Naive thymus-derived CD4-positive, alpha-beta T cell (primary cell): Measurements from ENCODE around the gene PPP1R26. TPM values are rescaled to one million over a fixed set of nuclear protein-coding genes. Genes with fewer than 3 reads are reported as not detected.

Experiments used
- ATAC-seq: fragments of 150-1000 bp; cut with Tn5 transposase; 2 replicates; pipeline ENCODE4 v1.10.0; 2021; ENCODE audit warnings: mild to moderate bottlenecking, moderate library complexity
- CTCF ChIA-PET: fragments of 350-600 bp; sonication (Branson Sonifier 250); formaldehyde crosslinking; loops from one replicate; lab custom pipeline; 2021; ENCODE audit warnings: antibody characterized with exemption; lab: Charles Lee
- POLR2A ChIA-PET: fragments of 350-600 bp; sonication (Branson Sonifier 250); formaldehyde crosslinking; loops from one replicate; lab custom pipeline; 2021; ENCODE audit warnings: antibody characterized with exemption, inconsistent platforms; lab: Charles Lee
- DNase-seq, 9 donors: peaks; one replicate each; pipeline versions ENCODE4 v3.0.0 to v3.0.0-alpha.2; 2020 to 2022; ENCODE audit warnings: mixed read lengths in 1 of 9
- H3K27ac ChIP-seq: one replicate; pipeline ENCODE4 v1.7.0; 2013; ENCODE audit warnings: mild to moderate bottlenecking, low read depth, low read length, moderate library complexity
- H3K27me3 ChIP-seq, 2 donors: one replicate each; pipeline ENCODE4 v1.7.0; 2013; ENCODE audit warnings: low read length in 2 of 2, mild to moderate bottlenecking in 2 of 2, moderate library complexity in 2 of 2; ENCODE audit not compliant: control insufficient read depth in 2 of 2, insufficient read depth in 2 of 2
- H3K36me3 ChIP-seq, 3 experiments: 1 replicate in 2 of 3; 2 replicates in 1 of 3; pipeline ENCODE4 v1.7.0; 2013; ENCODE audit warnings: low read length in 3 of 3, mild to moderate bottlenecking in 3 of 3, moderate library complexity in 1 of 3; ENCODE audit not compliant: insufficient read depth in 3 of 3, control insufficient read depth in 2 of 3
- H3K4me1 ChIP-seq, 2 donors: one replicate each; pipeline ENCODE4 v1.7.0; 2013; ENCODE audit warnings: low read length in 2 of 2, mild to moderate bottlenecking in 2 of 2, moderate library complexity in 1 of 2; ENCODE audit not compliant: control insufficient read depth in 2 of 2, insufficient read depth in 2 of 2
- H3K4me3 ChIP-seq: 2 replicates; pipeline ENCODE4 v1.7.0; 2013; ENCODE audit warnings: mild to moderate bottlenecking, low read length
- H3K9me3 ChIP-seq, 3 experiments: 1 replicate in 2 of 3; 2 replicates in 1 of 3; pipeline ENCODE4 v1.7.0; 2013; ENCODE audit warnings: low read length in 3 of 3; ENCODE audit not compliant: control insufficient read depth in 2 of 3
- H3K27ac Mint-ChIP-seq, 9 donors: one replicate each; pipeline ENCODE4 v1.8.0; 2020 to 2022; ENCODE audit warnings: mixed read lengths in 9 of 9, mild to moderate bottlenecking in 8 of 9, moderate library complexity in 5 of 9, inconsistent platforms in 2 of 9
- H3K27me3 Mint-ChIP-seq, 5 donors: one replicate each; pipeline ENCODE4 v1.8.0; 2021 to 2022; ENCODE audit warnings: mixed read lengths in 5 of 5, mild to moderate bottlenecking in 1 of 5
- H3K36me3 Mint-ChIP-seq, 5 donors: one replicate each; pipeline ENCODE4 v1.8.0; 2020 to 2022; ENCODE audit warnings: mixed read lengths in 5 of 5, mild to moderate bottlenecking in 3 of 5, inconsistent platforms in 1 of 5
- H3K4me1 Mint-ChIP-seq, 7 donors: one replicate each; pipeline ENCODE4 v1.8.0; 2020 to 2022; ENCODE audit warnings: mixed read lengths in 7 of 7, mild to moderate bottlenecking in 3 of 7, inconsistent platforms in 1 of 7
- H3K4me3 Mint-ChIP-seq, 10 donors: one replicate each; pipeline ENCODE4 v1.8.0; 2020 to 2022; ENCODE audit warnings: mild to moderate bottlenecking in 10 of 10, mixed read lengths in 10 of 10, moderate library complexity in 6 of 10, inconsistent platforms in 2 of 10
- H3K9me3 Mint-ChIP-seq, 11 donors: one replicate each; pipeline ENCODE4 v1.8.0; 2020 to 2022; ENCODE audit warnings: mixed read lengths in 11 of 11, mild to moderate bottlenecking in 4 of 11, inconsistent platforms in 1 of 11, moderate library complexity in 1 of 11
- intact Hi-C, 2 donors: fragments of 100-400 bp; cut with micrococcal nuclease; formaldehyde crosslinking; loops; one replicate each; pipeline ENCODE4 v1.15.1; 2023
- polyA plus RNA-seq, 2 donors: library from polyadenylated mRNA; unstranded; fragments of 300-500 nt; fragmentation: Illumina TruSeq; gene quantifications; one replicate each; pipeline ENCODE4 v1.2.3, GENCODE V29; 2021
- total RNA-seq, 6 experiments: library from RNA in 5 of 6; stranded (reverse) in 5 of 6; gene quantifications; 1 replicate in 5 of 6; 2 replicates in 1 of 6; pipeline ENCODE4 v1.2.3 and lab custom pipeline; 2021 to 2026

The PPP1R26 gene
- total and polyA plus RNA-seq, 7 experiments from 2014 or later, result 0.05 to 5.6 (median 0.19) TPM; not detected in 2

DNA sequence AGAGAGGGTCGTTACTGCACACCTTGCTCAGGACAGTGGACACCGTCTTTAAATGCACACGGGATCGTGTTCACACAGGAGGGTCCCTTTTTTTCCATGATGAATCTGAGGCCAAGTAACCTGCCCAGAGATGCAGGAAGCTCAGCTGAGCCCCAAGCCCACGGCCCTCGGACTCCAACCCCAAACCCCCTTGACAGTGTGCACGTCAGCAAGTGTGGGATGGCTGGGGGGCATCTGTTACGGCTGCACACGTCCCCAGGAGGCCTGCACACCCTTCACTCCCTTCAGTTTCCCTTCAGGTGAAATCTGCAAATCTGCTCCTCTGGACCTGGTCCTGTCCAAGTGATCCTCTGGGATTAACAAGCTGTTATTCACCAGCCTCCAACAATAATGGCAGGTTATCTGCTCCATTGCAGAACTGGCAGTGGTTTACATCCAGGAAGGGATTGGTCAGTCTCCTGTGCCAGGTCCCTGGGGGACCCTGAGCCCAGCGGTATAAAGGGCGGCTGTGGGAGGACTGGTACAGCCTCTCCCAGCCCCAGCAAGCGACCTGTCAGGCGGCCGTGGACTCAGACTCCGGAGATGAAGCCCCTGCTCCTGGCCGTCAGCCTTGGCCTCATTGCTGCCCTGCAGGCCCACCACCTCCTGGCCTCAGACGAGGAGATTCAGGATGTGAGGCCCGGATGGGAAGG, 41.5 kb downstream of the PPP1R26 start, which contains the start of gene LCN1:
Gene LCN1, plus strand, starts transcription at position 525 of the 692 bp plus-strand sequence. Its CDS starts 58 bp downstream, at position 583.
- Histone ChIP-seq H3K27ac (no peak within 1 kb of the TSS), H3K36me3 (no peaks in the 10 kb centered on the region), H3K4me1 (no peaks in the 10 kb centered on the region), H3K4me3 (no peak within 1 kb of the TSS), H3K9me3 (no peaks in the 10 kb centered on the region), H3K27me3 (no peaks in the 10 kb centered on the region)
- intact Hi-C loops, result no loop called here
- CTCF ChIA-PET, result no interaction called here
- Mint-ChIP-seq H3K27ac (peak within 1 kb of the TSS in 1 of 9 donors; percentile 23), H3K4me3 (no peak within 1 kb of the TSS), H3K27me3 (peaks cover 0 to 18% (median 10%) of the 10 kb centered on the region in 5 donors), H3K9me3 (no peaks in the 10 kb centered on the region), H3K4me1 (peaks cover 0 to 3% (median 0%) of the 10 kb centered on the region in 7 donors), H3K36me3 (no peaks in the 10 kb centered on the region)
- ATAC-seq, result no peak
- no peak for DNase-seq
- POLR2A ChIA-PET, result no interaction called here

DNA sequence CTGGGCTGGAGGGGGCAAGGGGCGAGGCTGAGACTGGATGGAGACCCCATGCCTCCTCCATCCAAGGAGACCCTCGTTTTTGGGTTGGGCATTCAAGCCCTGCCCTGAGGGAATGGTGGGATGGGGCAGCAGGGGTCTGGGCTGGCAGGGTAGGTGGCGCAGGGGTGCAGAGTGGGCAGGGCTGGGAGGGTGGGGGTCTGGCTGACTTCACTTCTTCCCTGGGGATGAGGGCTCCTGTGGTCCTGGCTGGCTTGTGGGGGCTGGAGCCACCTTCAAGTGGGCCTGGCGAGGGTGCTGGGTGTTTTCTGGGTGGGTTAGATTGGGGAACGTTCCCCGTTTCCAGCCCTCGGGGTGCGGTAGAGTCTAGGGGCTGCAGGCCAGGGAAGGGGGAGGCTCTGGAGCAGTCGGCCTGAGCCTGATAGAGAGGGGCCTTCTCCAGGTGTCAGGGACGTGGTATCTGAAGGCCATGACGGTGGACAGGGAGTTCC, 42.1 kb downstream of the PPP1R26 start:
- DNase-seq (no peak), ATAC-seq (no peak)
- Mint-ChIP-seq H3K9me3 (no peaks in the 10 kb centered on the region), H3K27ac (no peak overlapping the region), H3K36me3 (no peaks in the 10 kb centered on the region), H3K4me3 (no peak overlapping the region), H3K27me3 (peaks cover 0 to 18% (median 10%) of the 10 kb centered on the region in 5 donors), H3K4me1 (no peaks in the 10 kb centered on the region)
- intact Hi-C loops, result no loop called here
- ChIA-PET POLR2A (no interaction called here), CTCF (no interaction called here)
- Histone ChIP-seq H3K27ac (no peak overlapping the region), H3K36me3 (no peaks in the 10 kb centered on the region), H3K27me3 (no peaks in the 10 kb centered on the region), H3K4me1 (no peaks in the 10 kb centered on the region), H3K9me3 (no peaks in the 10 kb centered on the region), H3K4me3 (no peak overlapping the region)

DNA sequence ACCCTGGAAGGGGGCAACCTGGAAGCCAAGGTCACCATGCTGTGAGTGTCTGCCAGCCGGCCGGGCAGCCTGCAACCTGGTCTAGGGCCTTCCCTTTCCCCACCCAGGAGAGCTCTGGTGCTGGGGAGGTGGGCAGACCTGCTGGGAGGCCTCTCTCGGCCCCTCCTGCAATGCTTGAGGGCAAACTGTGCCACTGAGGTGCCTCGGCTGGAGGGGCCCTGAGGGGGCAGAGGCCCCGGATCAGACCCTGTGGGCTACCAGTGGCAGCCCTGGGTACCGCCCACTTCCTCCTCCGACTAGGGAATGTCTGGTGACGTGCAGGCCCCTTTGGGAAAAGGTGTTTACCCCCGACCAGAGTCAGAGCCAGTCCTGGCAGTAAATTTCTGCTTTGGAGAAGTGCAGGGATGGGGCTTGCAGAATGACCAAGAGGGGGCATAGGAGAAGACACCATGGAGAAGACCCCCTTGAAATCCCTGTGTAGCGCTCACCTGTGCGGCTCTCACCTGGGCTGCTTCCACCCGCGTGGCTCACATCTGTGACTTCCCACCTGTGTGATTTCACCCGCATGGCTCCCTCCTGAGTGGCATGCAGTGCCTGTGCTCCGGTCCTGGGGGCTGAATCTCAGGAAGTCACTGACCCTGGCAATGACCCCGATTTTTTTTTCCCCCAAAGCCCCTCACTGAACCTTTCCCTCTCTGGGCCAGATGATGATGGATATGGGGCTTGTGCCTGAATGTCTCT, 42.7 kb downstream of the PPP1R26 start:
- Mint-ChIP-seq H3K9me3 (no peaks in the 10 kb centered on the region), H3K4me1 (no peaks in the 10 kb centered on the region), H3K36me3 (no peaks in the 10 kb centered on the region), H3K27ac (no peak overlapping the region), H3K27me3 (peaks cover 0 to 17% (median 10%) of the 10 kb centered on the region in 5 donors), H3K4me3 (no peak overlapping the region)
- Histone ChIP-seq H3K36me3 (no peaks in the 10 kb centered on the region), H3K27me3 (no peaks in the 10 kb centered on the region), H3K9me3 (no peaks in the 10 kb centered on the region), H3K4me1 (no peaks in the 10 kb centered on the region), H3K4me3 (no peak overlapping the region), H3K27ac (no peak overlapping the region)
- ATAC-seq (no peak), DNase-seq (no peak)
- CTCF ChIA-PET, result no interaction called here
- POLR2A ChIA-PET, result interaction anchor here (0.7 kb wide), 1 partner anchor 87 kb away, joined by 3 read pairs; no protein-coding TSS in a partner anchor
- intact Hi-C loops, result no loop called here

DNA sequence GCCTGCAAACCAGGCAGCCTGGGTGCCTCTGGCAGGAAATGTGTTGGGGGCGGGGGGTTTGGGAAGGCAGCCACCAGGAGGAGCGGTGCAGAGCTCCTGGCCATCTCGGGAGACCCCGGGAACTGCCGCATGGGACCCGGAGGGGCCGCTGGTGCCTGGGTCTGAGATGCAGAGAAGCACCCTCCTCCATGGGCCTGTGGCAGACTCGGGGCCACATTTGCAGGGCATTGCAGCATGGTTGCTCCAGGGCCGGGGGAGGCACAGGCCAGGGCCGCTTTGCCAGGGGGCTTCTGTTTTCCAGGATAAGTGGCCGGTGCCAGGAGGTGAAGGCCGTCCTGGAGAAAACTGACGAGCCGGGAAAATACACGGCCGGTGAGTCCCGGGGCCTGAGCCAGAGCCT, 43.3 kb downstream of the PPP1R26 start:
- peaks cover 0 to 11% (median 10%) of the 10 kb centered on the region in 5 donors for H3K27me3 Mint-ChIP-seq
- ATAC-seq, result no peak

DNA sequence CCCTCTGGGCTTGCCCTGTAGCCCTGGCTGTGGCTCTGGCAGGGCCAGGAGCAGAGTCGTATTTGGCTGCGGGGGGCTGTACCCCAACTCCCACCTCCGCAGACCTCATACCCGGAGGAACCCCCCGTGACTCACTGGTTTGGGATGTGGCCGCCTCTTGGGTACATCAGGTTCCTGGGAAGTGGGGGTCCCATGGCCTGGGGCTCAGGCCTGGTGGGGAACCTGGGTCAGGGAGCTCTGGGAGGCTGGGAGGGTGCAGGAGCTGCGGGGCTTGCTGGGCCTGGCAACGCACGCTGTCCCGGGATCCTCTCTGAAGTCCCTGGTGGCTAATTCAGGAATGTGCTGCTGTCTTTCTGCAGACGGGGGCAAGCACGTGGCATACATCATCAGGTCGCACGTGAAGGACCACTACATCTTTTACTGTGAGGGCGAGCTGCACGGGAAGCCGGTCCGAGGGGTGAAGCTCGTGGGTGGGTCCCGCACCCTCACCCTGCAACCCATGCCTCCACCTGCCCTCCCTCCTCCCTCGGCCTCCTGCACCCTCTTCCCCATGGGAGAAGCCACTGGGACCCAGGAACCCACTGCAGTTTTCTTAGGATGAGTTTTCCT, 44.0 kb downstream of the PPP1R26 start:
- Mint-ChIP-seq H3K4me1 (peaks cover 0 to under 1% (median 0%) of the 10 kb centered on the region in 7 donors), H3K4me3 (no peak overlapping the region), H3K27me3 (peaks cover 0 to 11% (median 5%) of the 10 kb centered on the region in 5 donors), H3K9me3 (no peaks in the 10 kb centered on the region), H3K27ac (no peak overlapping the region), H3K36me3 (no peaks in the 10 kb centered on the region)
- Histone ChIP-seq H3K27me3 (no peaks in the 10 kb centered on the region), H3K4me1 (no peaks in the 10 kb centered on the region), H3K27ac (no peak overlapping the region), H3K36me3 (no peaks in the 10 kb centered on the region), H3K9me3 (no peaks in the 10 kb centered on the region), H3K4me3 (no peak overlapping the region)
- DNase-seq (no peak), ATAC-seq (no peak)
- POLR2A ChIA-PET, result no interaction called here
- CTCF ChIA-PET, result no interaction called here
- intact Hi-C loops, result no loop called here

More for the DNA sequence above, 43.3 kb downstream of the PPP1R26 start:
- no peak overlapping the region for H3K27ac Mint-ChIP-seq
- no peaks in the 10 kb centered on the region for H3K36me3 ChIP-seq
- H3K9me3 Mint-ChIP-seq, result no peaks in the 10 kb centered on the region
- no peak overlapping the region for H3K4me3 ChIP-seq
- ChIA-PET POLR2A (interaction anchor here (0.7 kb wide), 1 partner anchor 87 kb away, joined by 3 read pairs; no protein-coding TSS in a partner anchor), CTCF (no interaction called here)
- DNase-seq, result no peak
- no peaks in the 10 kb centered on the region for H3K9me3 ChIP-seq
- no peak overlapping the region for H3K4me3 Mint-ChIP-seq
- H3K36me3 Mint-ChIP-seq, result no peaks in the 10 kb centered on the region
- H3K27ac ChIP-seq, result no peak overlapping the region
- no peaks in the 10 kb centered on the region for H3K4me1 Mint-ChIP-seq
- H3K4me1 ChIP-seq, result no peaks in the 10 kb centered on the region
- intact Hi-C loops, result no loop called here
- H3K27me3 ChIP-seq, result no peaks in the 10 kb centered on the region

DNA sequence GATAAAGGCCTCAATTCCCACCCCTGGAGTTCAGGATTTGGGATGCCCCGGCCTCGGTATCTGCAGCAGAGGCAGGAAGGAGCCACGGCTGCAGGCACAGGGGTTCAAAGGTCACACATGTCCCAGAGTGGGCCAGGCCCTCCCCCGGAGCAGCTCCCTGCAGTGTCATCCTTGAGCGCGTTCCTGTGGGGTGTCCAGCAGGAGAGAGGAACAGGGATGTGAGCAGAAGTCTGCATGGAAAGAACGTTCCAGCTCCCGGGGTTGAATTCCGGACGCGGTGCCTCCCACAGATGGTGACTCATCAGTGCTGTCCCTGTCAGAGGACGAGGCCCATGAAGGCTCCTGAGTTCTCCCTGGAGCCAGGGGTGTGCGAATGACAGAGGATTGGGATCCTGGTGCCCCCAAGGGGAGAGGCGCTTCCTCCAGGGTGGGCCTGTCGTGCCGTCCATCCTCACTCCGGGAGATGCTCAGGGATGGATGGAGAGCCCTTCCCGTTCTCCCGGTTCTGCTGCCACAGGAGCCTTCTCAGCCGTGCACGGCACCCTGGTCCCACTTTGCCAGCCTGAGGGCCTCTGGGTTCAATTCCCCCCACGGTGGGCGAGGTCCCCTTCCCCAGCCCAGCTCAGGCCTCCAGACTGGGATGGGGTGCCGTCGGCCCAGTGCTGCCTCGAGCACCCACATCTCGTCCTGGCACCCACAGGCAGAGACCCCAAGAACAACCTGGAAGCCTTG, 44.7 kb downstream of the PPP1R26 start:
- Histone ChIP-seq H3K27me3 (no peaks in the 10 kb centered on the region), H3K9me3 (no peaks in the 10 kb centered on the region), H3K27ac (no peak overlapping the region), H3K4me3 (no peak overlapping the region), H3K4me1 (no peaks in the 10 kb centered on the region), H3K36me3 (no peaks in the 10 kb centered on the region)
- Mint-ChIP-seq H3K9me3 (no peaks in the 10 kb centered on the region), H3K4me3 (no peak overlapping the region), H3K4me1 (peaks cover 0 to 2% (median 0%) of the 10 kb centered on the region in 7 donors), H3K27ac (no peak overlapping the region), H3K36me3 (no peaks in the 10 kb centered on the region), H3K27me3 (peaks cover 0 to 10% (median 2%) of the 10 kb centered on the region in 5 donors)
- intact Hi-C loops, result no loop called here
- ChIA-PET POLR2A (no interaction called here), CTCF (no interaction called here)
- DNase-seq (no peak), ATAC-seq (no peak)
